Activated CD8-positive, alpha-beta memory T cell treated with anti-CD3 and anti-CD28 coated beads, Interleukin-2, amount 10 ng/mL, durations not matched to agents 7 days and 5 days (primary cell): ENCODE results near the gene SPTLC2. TPM values are rescaled to one million over a fixed set of nuclear protein-coding genes. Genes with fewer than 3 reads are reported as not detected.

Source experiments
- ATAC-seq: fragments of 150-1000 bp; cut with Tn5 transposase; one replicate; pipeline ENCODE4 v1.10.0; 2021; ENCODE audit warnings: moderate library complexity
- CTCF ChIA-PET: fragments of 350-600 bp; sonication (Branson Sonifier 250); formaldehyde crosslinking; loops from one replicate; lab custom pipeline; 2021; ENCODE audit warnings: antibody characterized with exemption; lab: Charles Lee
- DNase-seq: peaks from one replicate; pipeline ENCODE4 v3.0.0-alpha.2; 2020
- H3K27ac Mint-ChIP-seq: one replicate; pipeline ENCODE4 v1.8.0; 2021; ENCODE audit warnings: mild to moderate bottlenecking, mixed read lengths
- H3K27me3 Mint-ChIP-seq: one replicate; pipeline ENCODE4 v1.8.0; 2021; ENCODE audit warnings: mixed read lengths
- H3K36me3 Mint-ChIP-seq: one replicate; pipeline ENCODE4 v1.8.0; 2021; ENCODE audit warnings: mild to moderate bottlenecking, mixed read lengths
- H3K4me1 Mint-ChIP-seq: one replicate; pipeline ENCODE4 v1.8.0; 2021; ENCODE audit warnings: mixed read lengths
- H3K4me3 Mint-ChIP-seq: one replicate; pipeline ENCODE4 v1.8.0; 2021; ENCODE audit warnings: mild to moderate bottlenecking, moderate library complexity, mixed read lengths
- H3K9me3 Mint-ChIP-seq: one replicate; pipeline ENCODE4 v1.8.0; 2022; ENCODE audit warnings: low read depth, mixed read lengths
- total RNA-seq, 2 experiments: library from RNA; stranded (reverse); gene quantifications; one replicate each; pipeline ENCODE4 v1.2.3, GENCODE V29; 2021

Gene SPTLC2
- total RNA-seq, 2 experiments from 2014 or later, result 34.5 to 43.3 TPM

GRCh38 chr14:77523109-77523508, 93.3 kb downstream of the SPTLC2 start:
- H3K36me3 Mint-ChIP-seq, result peaks cover 20% of the 10 kb centered on the region
- no peaks in the 10 kb centered on the region for H3K9me3 Mint-ChIP-seq
- H3K27me3 Mint-ChIP-seq, result no peaks in the 10 kb centered on the region
- DNase-seq, result no peak
- H3K27ac Mint-ChIP-seq, result no peak overlapping the region
- H3K4me3 Mint-ChIP-seq, result no peak overlapping the region
- H3K4me1 Mint-ChIP-seq, result no peaks in the 10 kb centered on the region
- CTCF ChIA-PET, result no interaction called here
- ATAC-seq, result no peak

- ATAC-seq, result no peak
- CTCF ChIA-PET, result no interaction called here
- H3K4me3 Mint-ChIP-seq, result no peak overlapping the region
- DNase-seq, result no peak
- no peaks in the 10 kb centered on the region for H3K4me1 Mint-ChIP-seq
- H3K27ac Mint-ChIP-seq, result no peak overlapping the region
- no peaks in the 10 kb centered on the region for H3K27me3 Mint-ChIP-seq
- peaks cover 27% of the 10 kb centered on the region for H3K36me3 Mint-ChIP-seq
- no peaks in the 10 kb centered on the region for H3K9me3 Mint-ChIP-seq
Measured at GRCh38 chr14:77520555-77520954, 95.9 kb downstream of the SPTLC2 start.

- H3K27me3 Mint-ChIP-seq, result no peaks in the 10 kb centered on the region
- DNase-seq, result no peak
- no peaks in the 10 kb centered on the region for H3K9me3 Mint-ChIP-seq
- no peak for ATAC-seq
- H3K4me1 Mint-ChIP-seq, result no peaks in the 10 kb centered on the region
- H3K4me3 Mint-ChIP-seq, result no peak overlapping the region
- CTCF ChIA-PET, result no interaction called here
- peaks cover 28% of the 10 kb centered on the region for H3K36me3 Mint-ChIP-seq
- no peak overlapping the region for H3K27ac Mint-ChIP-seq
Measured at GRCh38 chr14:77516126-77516525, 100.3 kb downstream of the SPTLC2 start.

GRCh38 chr14:77511486-77512162, 104.8 kb downstream of the SPTLC2 start:
- peaks cover 18% of the 10 kb centered on the region for H3K36me3 Mint-ChIP-seq
- H3K4me3 Mint-ChIP-seq, result no peak overlapping the region
- CTCF ChIA-PET, result interaction anchor here (1.1 kb wide), 1 partner anchor 52 kb away, joined by 3 read pairs; no protein-coding TSS in a partner anchor
- no peak overlapping the region for H3K27ac Mint-ChIP-seq
- H3K4me1 Mint-ChIP-seq, result no peaks in the 10 kb centered on the region
- DNase-seq (no peak), ATAC-seq (no peak)
- H3K9me3 Mint-ChIP-seq, result no peaks in the 10 kb centered on the region
- no peaks in the 10 kb centered on the region for H3K27me3 Mint-ChIP-seq

- Mint-ChIP-seq H3K27ac (no peak overlapping the region), H3K36me3 (peaks cover 19% of the 10 kb centered on the region), H3K9me3 (no peaks in the 10 kb centered on the region), H3K4me1 (no peaks in the 10 kb centered on the region), H3K4me3 (no peak overlapping the region), H3K27me3 (no peaks in the 10 kb centered on the region)
- DNase-seq (no peak), ATAC-seq (no peak)
- CTCF ChIA-PET, result no interaction called here
Measured at GRCh38 chr14:77509366-77509765, 107.1 kb downstream of the SPTLC2 start.

- no peak for ATAC-seq
- no peaks in the 10 kb centered on the region for H3K9me3 Mint-ChIP-seq
- DNase-seq, result no peak
- peaks cover 19% of the 10 kb centered on the region for H3K36me3 Mint-ChIP-seq
- H3K4me1 Mint-ChIP-seq, result no peaks in the 10 kb centered on the region
- H3K4me3 Mint-ChIP-seq, result no peak overlapping the region
- H3K27me3 Mint-ChIP-seq, result no peaks in the 10 kb centered on the region
- CTCF ChIA-PET, result no interaction called here
- no peak overlapping the region for H3K27ac Mint-ChIP-seq
Measured at GRCh38 chr14:77508876-77509275, 107.6 kb downstream of the SPTLC2 start.

GRCh38 chr14:77508249-77508648, 108.2 kb downstream of the SPTLC2 start:
- Mint-ChIP-seq H3K9me3 (peaks cover 1% of the 10 kb centered on the region), H3K4me3 (no peak overlapping the region), H3K36me3 (peaks cover 21% of the 10 kb centered on the region), H3K4me1 (no peaks in the 10 kb centered on the region), H3K27me3 (no peaks in the 10 kb centered on the region), H3K27ac (no peak overlapping the region)
- ATAC-seq, result no peak
- CTCF ChIA-PET, result no interaction called here
- DNase-seq, result no peak

- DNase-seq, result no peak
- Mint-ChIP-seq H3K27me3 (no peaks in the 10 kb centered on the region), H3K4me3 (no peak overlapping the region), H3K4me1 (no peaks in the 10 kb centered on the region), H3K27ac (no peak overlapping the region), H3K9me3 (peaks cover 5% of the 10 kb centered on the region), H3K36me3 (peaks cover 23% of the 10 kb centered on the region)
- no peak for ATAC-seq
- CTCF ChIA-PET, result no interaction called here
Measured at GRCh38 chr14:77507762-77508161, 108.7 kb downstream of the SPTLC2 start.

- H3K36me3 Mint-ChIP-seq, result peaks cover 16% of the 10 kb centered on the region
- H3K4me1 Mint-ChIP-seq, result no peaks in the 10 kb centered on the region
- ATAC-seq (no peak), DNase-seq (no peak)
- CTCF ChIA-PET, result no interaction called here
- H3K27me3 Mint-ChIP-seq, result peaks cover 8% of the 10 kb centered on the region
- H3K27ac Mint-ChIP-seq, result no peak overlapping the region
- no peak overlapping the region for H3K4me3 Mint-ChIP-seq
- peaks cover 5% of the 10 kb centered on the region for H3K9me3 Mint-ChIP-seq
Measured at GRCh38 chr14:77505031-77505430, 111.4 kb downstream of the SPTLC2 start.

- Mint-ChIP-seq H3K27ac (no peak overlapping the region), H3K4me3 (no peak overlapping the region), H3K27me3 (peaks cover 19% of the 10 kb centered on the region), H3K36me3 (peaks cover 12% of the 10 kb centered on the region), H3K9me3 (peaks cover 5% of the 10 kb centered on the region), H3K4me1 (peaks cover 3% of the 10 kb centered on the region)
- CTCF ChIA-PET, result no interaction called here
- DNase-seq (no peak), ATAC-seq (no peak)
Measured at GRCh38 chr14:77503138-77503537, 113.3 kb downstream of the SPTLC2 start.

GRCh38 chr14:77502109-77502782, 114.2 kb downstream of the SPTLC2 start:
- Mint-ChIP-seq H3K27me3 (peaks cover 28% of the 10 kb centered on the region), H3K9me3 (peaks cover 5% of the 10 kb centered on the region), H3K4me1 (peaks cover 6% of the 10 kb centered on the region), H3K4me3 (no peak overlapping the region), H3K27ac (no peak overlapping the region), H3K36me3 (peaks cover 10% of the 10 kb centered on the region)
- CTCF ChIA-PET, result no interaction called here
- ATAC-seq (no peak), DNase-seq (no peak)

- Mint-ChIP-seq H3K27me3 (peaks cover 39% of the 10 kb centered on the region), H3K4me1 (peaks cover 6% of the 10 kb centered on the region), H3K4me3 (peak overlapping the region; percentile 36), H3K27ac (no peak overlapping the region), H3K9me3 (peaks cover 5% of the 10 kb centered on the region), H3K36me3 (peaks cover 4% of the 10 kb centered on the region)
- ATAC-seq, result no peak
- no peak for DNase-seq
- CTCF ChIA-PET, result interaction anchor here (0.8 kb wide), 1 partner anchor 183 kb away, joined by 3 read pairs; no protein-coding TSS in a partner anchor
Measured at GRCh38 chr14:77498984-77499527, 117.4 kb downstream of the SPTLC2 start.

GRCh38 chr14:77498120-77498979, 118.1 kb downstream of the SPTLC2 start, which contains the start of gene ISM2:
TSS of gene ISM2 (minus strand) at chr14:77498816. CDS start at chr14:77498793, 23 bp downstream.
- H3K27me3 Mint-ChIP-seq, result peaks cover 39% of the 10 kb centered on the region
- ATAC-seq, result peak; percentile 90
- CTCF ChIA-PET, result interaction anchor here (0.8 kb wide), 1 partner anchor 182 kb away, joined by 3 read pairs; no protein-coding TSS in a partner anchor
- DNase-seq, result peak; percentile 64
- H3K4me1 Mint-ChIP-seq, result peaks cover 6% of the 10 kb centered on the region
- no peak within 1 kb of the TSS for H3K27ac Mint-ChIP-seq
- peaks cover 5% of the 10 kb centered on the region for H3K9me3 Mint-ChIP-seq
- peak within 1 kb of the TSS; percentile 43 for H3K4me3 Mint-ChIP-seq
- H3K36me3 Mint-ChIP-seq, result peaks cover 3% of the 10 kb centered on the region
